ENCODE data around the gene DCAF5. TPM values are rescaled to one million over a fixed set of nuclear protein-coding genes. Genes with fewer than 3 reads are reported as not detected.

The DCAF5 gene
- total and polyA plus RNA-seq, 2 donors (not counting 1 experiment from before 2014, with no cell fraction given) = 62.2 to 65.5 TPM

DNA sequence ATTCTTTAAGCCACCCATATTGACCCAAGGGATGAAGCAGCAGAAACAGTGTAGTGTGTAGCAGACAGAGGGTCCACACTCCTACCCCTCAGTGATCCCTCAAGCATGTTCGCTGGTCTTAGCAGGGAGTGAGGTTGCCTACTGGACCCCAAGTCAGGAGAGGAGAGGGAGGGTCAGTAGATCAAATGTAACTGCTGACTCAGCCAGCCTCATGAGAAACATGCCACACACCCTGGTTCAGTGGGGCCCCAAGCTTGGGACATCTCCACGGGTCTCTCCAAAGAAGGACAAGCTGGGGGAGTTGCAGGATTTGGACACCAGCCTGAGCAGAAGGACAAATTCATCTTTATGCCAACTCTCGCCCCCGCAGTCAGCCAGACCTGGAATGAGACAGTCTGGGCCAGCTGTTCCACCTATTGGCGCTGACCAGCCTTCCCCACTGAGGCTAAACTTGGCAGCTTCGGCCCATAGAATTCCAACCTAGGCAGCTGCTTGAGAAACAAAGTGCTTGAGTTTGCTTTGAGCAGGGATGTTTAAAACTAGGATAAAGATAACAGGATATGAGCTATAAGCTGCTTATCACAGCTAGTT lies 107.9 kb downstream of the DCAF5 start:
- Histone ChIP-seq H3K9me3 (ENCODE audit: control extremely low read depth in 1 of 3, control insufficient read depth in 2 of 3, insufficient read depth in 1 of 3, low read length in 2 of 3) (peaks cover 0 to 2% (median 0%) of the 10 kb centered on the region in 3 donors), H3K27ac (ENCODE audit: low read length in 2 of 2) (no peak overlapping the region), H4K20me1 (ENCODE audit: control insufficient read depth, insufficient read depth, low read length, poor library complexity, severe bottlenecking) (no peaks in the 10 kb centered on the region), H3K9ac (ENCODE audit: low read length) (no peak overlapping the region), H2AFZ (ENCODE audit: insufficient read depth, low read depth, low read length, poor library complexity, severe bottlenecking) (no peak overlapping the region), H3K79me2 (ENCODE audit: control insufficient read depth, insufficient read depth, low read length) (no peaks in the 10 kb centered on the region), H3K4me3 (ENCODE audit: control extremely low read depth in 1 of 5, extremely low read depth in 1 of 5, insufficient read depth in 1 of 5, low read depth in 2 of 5, low read length in 4 of 5) (no peak overlapping the region), H3K36me3 (replicated peaks in 1 of 2; ENCODE audit: control extremely low read depth in 1 of 2, control insufficient read depth in 1 of 2, extremely low read depth in 1 of 2, insufficient read depth in 2 of 2, low read length in 1 of 2) (no peaks in the 10 kb centered on the region), H3K4me1 (ENCODE audit: control insufficient read depth in 2 of 2, insufficient read depth in 2 of 2, low read length in 2 of 2) (no peaks in the 10 kb centered on the region), H3K4me2 (replicated peaks; ENCODE audit: low read depth, low read length, poor library complexity, severe bottlenecking) (no peak overlapping the region), H3K27me3 (replicated peaks in 1 of 4; ENCODE audit: control extremely low read depth in 1 of 4, control insufficient read depth in 3 of 4, insufficient read depth in 4 of 4, low read length in 3 of 4) (peaks cover 0 to 19% (median 11%) of the 10 kb centered on the region in 4 experiments)
- Mint-ChIP-seq H3K4me1 (no peaks in the 10 kb centered on the region), H3K27me3 (peaks cover 34% of the 10 kb centered on the region), H3K9me3 (ENCODE audit: insufficient read depth) (no peaks in the 10 kb centered on the region), H3K4me3 (no peak overlapping the region), H3K27ac (no peak overlapping the region)
- WGBS (ENCODE audit: insufficient coverage) = 87% methylated on average over 5 of the region's 6 CpGs
- POLR2A ChIA-PET = no interaction called here
- DNase-seq (no peak), ATAC-seq (ENCODE audit: low read depth) (no peak)
- CTCF ChIA-PET = no interaction called here
- intact Hi-C loops (cut with micrococcal nuclease) = no loop called here
- no peak for TF ChIP-seq EZH2 (IDR thresholded peaks at IDR 0.05; ENCODE audit: borderline replicate concordance, insufficient read depth, low read depth, low read length, poor library complexity, severe bottlenecking)
- TF ChIP-seq, protein P1, sequence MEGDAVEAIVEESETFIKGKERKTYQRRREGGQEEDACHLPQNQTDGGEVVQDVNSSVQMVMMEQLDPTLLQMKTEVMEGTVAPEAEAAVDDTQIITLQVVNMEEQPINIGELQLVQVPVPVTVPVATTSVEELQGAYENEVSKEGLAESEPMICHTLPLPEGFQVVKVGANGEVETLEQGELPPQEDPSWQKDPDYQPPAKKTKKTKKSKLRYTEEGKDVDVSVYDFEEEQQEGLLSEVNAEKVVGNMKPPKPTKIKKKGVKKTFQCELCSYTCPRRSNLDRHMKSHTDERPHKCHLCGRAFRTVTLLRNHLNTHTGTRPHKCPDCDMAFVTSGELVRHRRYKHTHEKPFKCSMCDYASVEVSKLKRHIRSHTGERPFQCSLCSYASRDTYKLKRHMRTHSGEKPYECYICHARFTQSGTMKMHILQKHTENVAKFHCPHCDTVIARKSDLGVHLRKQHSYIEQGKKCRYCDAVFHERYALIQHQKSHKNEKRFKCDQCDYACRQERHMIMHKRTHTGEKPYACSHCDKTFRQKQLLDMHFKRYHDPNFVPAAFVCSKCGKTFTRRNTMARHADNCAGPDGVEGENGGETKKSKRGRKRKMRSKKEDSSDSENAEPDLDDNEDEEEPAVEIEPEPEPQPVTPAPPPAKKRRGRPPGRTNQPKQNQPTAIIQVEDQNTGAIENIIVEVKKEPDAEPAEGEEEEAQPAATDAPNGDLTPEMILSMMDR (IDR thresholded peaks at IDR 0.05) = no peak

DNA sequence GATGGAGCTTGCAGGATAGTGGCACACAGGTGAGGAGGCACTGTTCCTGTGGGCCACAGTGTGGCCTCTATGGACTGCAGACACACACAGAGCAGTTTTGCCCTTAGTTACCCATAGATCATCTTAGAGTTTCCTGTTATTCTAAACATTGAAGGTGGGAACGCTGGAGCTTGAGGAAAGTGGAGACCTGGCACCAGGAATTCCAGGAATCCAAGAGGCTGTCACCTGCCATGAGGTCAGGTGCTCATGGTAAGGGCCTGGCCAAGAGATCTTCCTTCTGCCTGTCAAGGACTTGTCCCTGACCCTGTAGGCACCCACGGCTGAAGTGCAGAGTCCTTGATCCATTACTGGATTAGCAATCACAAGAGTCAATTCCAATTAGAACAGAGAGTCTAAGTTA lies 108.6 kb downstream of the DCAF5 start:
- H3K27ac ChIP-seq (ENCODE audit: low read length in 2 of 2) = no peak overlapping the region
- no peak overlapping the region for H3K4me2 ChIP-seq (replicated peaks; ENCODE audit: low read depth, low read length, poor library complexity, severe bottlenecking)
- WGBS (ENCODE audit: insufficient coverage) = 100% methylated on average over 1 of the region's 2 CpGs
- no peak for TF ChIP-seq EZH2 (IDR thresholded peaks at IDR 0.05; ENCODE audit: borderline replicate concordance, insufficient read depth, low read depth, low read length, poor library complexity, severe bottlenecking)
- TF ChIP-seq, protein P1 (IDR thresholded peaks at IDR 0.05) = no peak
- H3K9ac ChIP-seq (ENCODE audit: low read length) = no peak overlapping the region
- no peaks in the 10 kb centered on the region for H4K20me1 ChIP-seq (ENCODE audit: control insufficient read depth, insufficient read depth, low read length, poor library complexity, severe bottlenecking)
- no peaks in the 10 kb centered on the region for H3K79me2 ChIP-seq (ENCODE audit: control insufficient read depth, insufficient read depth, low read length)
- no peak overlapping the region for H3K4me3 ChIP-seq (ENCODE audit: control extremely low read depth in 1 of 5, extremely low read depth in 1 of 5, insufficient read depth in 1 of 5, low read depth in 2 of 5, low read length in 4 of 5)
- H2AFZ ChIP-seq (ENCODE audit: insufficient read depth, low read depth, low read length, poor library complexity, severe bottlenecking) = no peak overlapping the region
- peaks cover 0 to 24% (median 11%) of the 10 kb centered on the region in 4 experiments for H3K27me3 ChIP-seq (replicated peaks in 1 of 4; ENCODE audit: control extremely low read depth in 1 of 4, control insufficient read depth in 3 of 4, insufficient read depth in 4 of 4, low read length in 3 of 4)
- intact Hi-C loops (cut with micrococcal nuclease) = no loop called here
- CTCF ChIA-PET = no interaction called here
- Mint-ChIP-seq H3K27ac (no peak overlapping the region), H3K4me3 (no peak overlapping the region), H3K27me3 (peaks cover 36% of the 10 kb centered on the region), H3K4me1 (no peaks in the 10 kb centered on the region), H3K9me3 (ENCODE audit: insufficient read depth) (no peaks in the 10 kb centered on the region)
- POLR2A ChIA-PET = no interaction called here
- no peak for DNase-seq
- ATAC-seq (ENCODE audit: low read depth) = no peak
- H3K4me1 ChIP-seq (ENCODE audit: control insufficient read depth in 2 of 2, insufficient read depth in 2 of 2, low read length in 2 of 2) = no peaks in the 10 kb centered on the region
- H3K9me3 ChIP-seq (ENCODE audit: control extremely low read depth in 1 of 3, control insufficient read depth in 2 of 3, insufficient read depth in 1 of 3, low read length in 2 of 3) = peaks cover 0 to 2% (median 0%) of the 10 kb centered on the region in 3 donors
- H3K36me3 ChIP-seq (replicated peaks in 1 of 2; ENCODE audit: control extremely low read depth in 1 of 2, control insufficient read depth in 1 of 2, extremely low read depth in 1 of 2, insufficient read depth in 2 of 2, low read length in 1 of 2) = no peaks in the 10 kb centered on the region

Measured in B cell (primary cell).